HEK293 (cell line): ENCODE measurements around the gene RDM1.

Experiments
- CTCF ChIA-PET: fragments of 350-600 bp; formaldehyde crosslinking; extraction: SDS; loops from one replicate; lab custom pipeline; 2021; ENCODE audit warnings: antibody characterized with exemption; lab: Yijun Ruan, JAX
- POLR2A ChIA-PET: fragments of 300-600 bp; formaldehyde crosslinking; extraction: SDS; loops from one replicate; lab custom pipeline; 2020; ENCODE audit warnings: antibody characterized with exemption, inconsistent platforms; lab: Yijun Ruan, JAX
- H3K27ac ChIP-seq: fragments of 200-500 bp; sonication (Bioruptor generic); 2 replicates; pipeline ENCODE4 v1.5.1; 2014; ENCODE audit warnings: low read depth, low read length, control low read depth, inconsistent platforms; ENCODE audit errors: extremely low read depth
- H3K36me3 ChIP-seq, 2 experiments: fragments of 200-500 bp in 1 of 2; sonication (Bioruptor generic) in 1 of 2; 1 replicate in 1 of 2; 2 replicates in 1 of 2; pipeline ENCODE4 v1.5.1; 2014 to 2017; ENCODE audit warnings: inconsistent platforms in 2 of 2, low read length in 2 of 2; ENCODE audit not compliant: control insufficient read depth in 2 of 2, insufficient read depth in 1 of 2
- H3K4me1 ChIP-seq: fragments of 200-500 bp; sonication (Bioruptor generic); 2 replicates; pipeline ENCODE4 v1.5.1; 2014; ENCODE audit warnings: mild to moderate bottlenecking, low read length, inconsistent platforms; ENCODE audit not compliant: control insufficient read depth, insufficient read depth
- H3K4me3 ChIP-seq: 2 replicates; pipeline ENCODE4 v1.5.1; 2011; ENCODE audit warnings: low read depth, mild to moderate bottlenecking, control low read depth, low read length, moderate library complexity
- H3K9me3 ChIP-seq: fragments of 200-500 bp; sonication (Bioruptor generic); 2 replicates; pipeline ENCODE4 v1.5.1; 2014; ENCODE audit warnings: low read depth, low read length, inconsistent platforms; ENCODE audit not compliant: control insufficient read depth, insufficient read depth
- GLIS1 ChIP-seq: fragments of 450-650 bp; formaldehyde crosslinking; IDR thresholded peaks from 2 replicates; pipeline ENCODE4 v1.5.1; 2016; ENCODE audit warnings: missing biosample characterization, missing genetic modification characterization
- IKZF3 ChIP-seq: fragments of 450-650 bp; IDR thresholded peaks from 2 replicates; pipeline ENCODE4 v1.5.0; 2018; ENCODE audit warnings: missing biosample characterization, mild to moderate bottlenecking, missing genetic modification characterization, moderate library complexity
- KLF8 ChIP-seq: fragments of 450-650 bp; formaldehyde crosslinking; IDR thresholded peaks from 2 replicates; pipeline ENCODE4 v1.5.1; 2016; ENCODE audit warnings: missing biosample characterization, missing genetic modification characterization
- KLF9 ChIP-seq: fragments of 450-650 bp; formaldehyde crosslinking; IDR thresholded peaks from 2 replicates; pipeline ENCODE4 v1.5.1; 2016; ENCODE audit warnings: missing biosample characterization, missing genetic modification characterization, low read depth
- MZF1 ChIP-seq: fragments of 450-650 bp; formaldehyde crosslinking; IDR thresholded peaks from 2 replicates; pipeline ENCODE4 v1.5.1; 2017; ENCODE audit warnings: missing biosample characterization, missing genetic modification characterization, borderline replicate concordance
- OVOL3 ChIP-seq: fragments of 450-650 bp; formaldehyde crosslinking; IDR thresholded peaks from 2 replicates; pipeline ENCODE4 v1.5.1; 2016; ENCODE audit warnings: missing biosample characterization, missing genetic modification characterization
- YY1 ChIP-seq: fragments of 450-650 bp; formaldehyde crosslinking; IDR thresholded peaks from 2 replicates; pipeline ENCODE4 v1.5.1; 2018; ENCODE audit warnings: missing biosample characterization, missing genetic modification characterization
- ZBTB20 ChIP-seq: fragments of 450-650 bp; formaldehyde crosslinking; IDR thresholded peaks from 2 replicates; pipeline ENCODE4 v1.5.1; 2016; ENCODE audit warnings: missing biosample characterization, missing genetic modification characterization
- ZBTB7A ChIP-seq: fragments of 450-650 bp; formaldehyde crosslinking; IDR thresholded peaks from 2 replicates; pipeline ENCODE4 v1.5.1; 2016; ENCODE audit warnings: low read depth, missing biosample characterization, missing genetic modification characterization
- ZBTB8A ChIP-seq: fragments of 450-650 bp; formaldehyde crosslinking; IDR thresholded peaks from 2 replicates; pipeline ENCODE4 v1.5.1; 2016; ENCODE audit warnings: missing biosample characterization, missing genetic modification characterization
- ZFP37 ChIP-seq: fragments of 450-650 bp; formaldehyde crosslinking; IDR thresholded peaks from 2 replicates; pipeline ENCODE4 v1.5.1; 2016; ENCODE audit warnings: missing biosample characterization, missing genetic modification characterization
- ZNF133 ChIP-seq: fragments of 450-650 bp; formaldehyde crosslinking; IDR thresholded peaks from 2 replicates; pipeline ENCODE4 v1.5.1; 2016; ENCODE audit warnings: missing biosample characterization, missing genetic modification characterization
- ZNF2 ChIP-seq: fragments of 450-650 bp; formaldehyde crosslinking; IDR thresholded peaks from 2 replicates; pipeline ENCODE4 v1.5.1; 2016; ENCODE audit warnings: missing biosample characterization, missing genetic modification characterization
- ZNF211 ChIP-seq: fragments of 450-650 bp; formaldehyde crosslinking; IDR thresholded peaks from 2 replicates; pipeline ENCODE4 v1.5.1; 2016; ENCODE audit warnings: low read depth, missing biosample characterization, missing genetic modification characterization
- ZNF214 ChIP-seq: fragments of 450-650 bp; formaldehyde crosslinking; IDR thresholded peaks from 2 replicates; pipeline ENCODE4 v1.5.1; 2017; ENCODE audit warnings: missing biosample characterization, mild to moderate bottlenecking, missing genetic modification characterization, borderline replicate concordance
- ZNF223 ChIP-seq: fragments of 450-650 bp; formaldehyde crosslinking; IDR thresholded peaks from 2 replicates; pipeline ENCODE4 v1.5.1; 2016; ENCODE audit warnings: missing biosample characterization, missing genetic modification characterization
- ZNF274 ChIP-seq, 2 experiments: fragments of 200-500 bp in 1 of 2; fragments of 450-650 bp in 1 of 2; sonication (Bioruptor generic) in 1 of 2; formaldehyde crosslinking in 1 of 2; IDR thresholded peaks; 2 replicates each; pipeline versions ENCODE4 v1.5.1 to v1.6.1; 2014 to 2016; ENCODE audit warnings: borderline replicate concordance in 1 of 2, inconsistent platforms in 1 of 2, low read length in 1 of 2, missing biosample characterization in 1 of 2, missing genetic modification characterization in 1 of 2
- ZNF311 ChIP-seq: fragments of 450-650 bp; formaldehyde crosslinking; IDR thresholded peaks from 2 replicates; pipeline ENCODE4 v1.5.1; 2017; ENCODE audit warnings: missing biosample characterization, missing genetic modification characterization, borderline replicate concordance
- ZNF335 ChIP-seq: fragments of 450-650 bp; formaldehyde crosslinking; conservative IDR thresholded peaks from 2 replicates; pipeline ENCODE4 v1.5.1; 2016; ENCODE audit warnings: missing biosample characterization, missing genetic modification characterization
- ZNF366 ChIP-seq: fragments of 450-650 bp; formaldehyde crosslinking; conservative IDR thresholded peaks from 2 replicates; pipeline ENCODE4 v1.5.1; 2016; ENCODE audit warnings: missing biosample characterization, missing genetic modification characterization
- ZNF426 ChIP-seq: fragments of 450-650 bp; formaldehyde crosslinking; IDR thresholded peaks from 2 replicates; pipeline ENCODE4 v1.5.1; 2017; ENCODE audit warnings: missing biosample characterization, missing genetic modification characterization, mild to moderate bottlenecking, inconsistent platforms, moderate library complexity
- ZNF514 ChIP-seq: fragments of 450-650 bp; formaldehyde crosslinking; IDR thresholded peaks from 2 replicates; pipeline ENCODE4 v1.5.1; 2016; ENCODE audit warnings: missing biosample characterization, missing genetic modification characterization
- ZNF629 ChIP-seq: fragments of 450-650 bp; formaldehyde crosslinking; IDR thresholded peaks from 2 replicates; pipeline ENCODE4 v1.5.1; 2017; ENCODE audit warnings: missing biosample characterization, missing genetic modification characterization
- ZNF792 ChIP-seq: fragments of 450-650 bp; formaldehyde crosslinking; IDR thresholded peaks from 2 replicates; pipeline ENCODE4 v1.5.1; 2016; ENCODE audit warnings: missing biosample characterization, missing genetic modification characterization
- ZNF843 ChIP-seq: fragments of 450-650 bp; formaldehyde crosslinking; IDR thresholded peaks from 2 replicates; pipeline ENCODE4 v1.5.1; 2016; ENCODE audit warnings: missing biosample characterization, missing genetic modification characterization
- ZSCAN4 ChIP-seq: fragments of 450-650 bp; formaldehyde crosslinking; IDR thresholded peaks from 2 replicates; pipeline ENCODE4 v1.5.1; 2017; ENCODE audit warnings: missing biosample characterization, missing genetic modification characterization
- TF ChIP-seq, protein P1 (sequence below): fragments of 450-650 bp; formaldehyde crosslinking; IDR thresholded peaks from 2 replicates; pipeline ENCODE4 v1.5.1; 2016; ENCODE audit warnings: missing biosample characterization, missing genetic modification characterization

The RDM1 gene

DNA sequence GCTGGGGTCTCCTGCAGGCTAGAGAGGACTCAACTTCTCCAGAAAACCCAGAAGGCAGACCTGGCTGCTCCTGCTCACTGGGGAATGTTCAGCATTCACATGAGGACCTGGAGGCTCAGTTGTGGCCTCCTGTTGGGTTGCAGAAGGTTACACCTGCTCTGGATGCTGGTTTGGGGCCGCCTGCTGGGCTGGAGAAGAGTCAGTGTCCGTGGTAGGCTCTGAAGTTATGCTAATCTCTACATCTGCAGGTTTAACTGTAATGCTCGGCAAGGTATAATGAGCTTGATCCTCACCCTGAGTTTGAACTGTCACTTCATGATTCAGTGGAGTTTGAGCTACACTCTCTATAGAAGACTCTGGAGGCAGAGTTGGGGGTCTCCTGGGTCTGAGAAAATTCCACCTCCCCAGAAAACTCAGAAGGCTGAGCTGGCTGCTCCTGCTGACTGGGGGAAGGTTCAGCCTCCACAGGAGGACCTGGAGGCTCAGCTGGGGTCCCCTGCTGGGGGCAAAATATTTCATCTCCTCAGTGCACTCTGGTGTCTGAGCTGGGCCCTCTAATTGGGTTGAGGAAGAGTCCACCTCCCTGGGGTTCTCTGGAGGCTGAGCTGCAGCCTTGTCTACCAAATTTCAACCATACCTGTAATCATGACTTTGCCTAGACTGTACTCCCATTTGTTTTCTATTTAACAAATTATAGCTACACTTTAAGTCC, 23.5 kb downstream of the RDM1 start:
- Histone ChIP-seq H3K36me3 (no peaks in the 10 kb centered on the region), H3K9me3 (no peaks in the 10 kb centered on the region), H3K4me3 (no peak overlapping the region), H3K27ac (no peak overlapping the region), H3K4me1 (no peaks in the 10 kb centered on the region)
- POLR2A ChIA-PET, result no interaction called here
- CTCF ChIA-PET, result interaction anchor here (0.6 to 1.5 kb wide), 2 partner anchors 41 to 60 kb away, joined by 3 read pairs; no protein-coding TSS in a partner anchor
- TF ChIP-seq ZBTB7A (tag by site-specific recombination) (no peak), MZF1 (tag by site-specific recombination) (no peak), YY1 (tag by site-specific recombination) (no peak), GLIS1 (peak; percentile 90)

DNA sequence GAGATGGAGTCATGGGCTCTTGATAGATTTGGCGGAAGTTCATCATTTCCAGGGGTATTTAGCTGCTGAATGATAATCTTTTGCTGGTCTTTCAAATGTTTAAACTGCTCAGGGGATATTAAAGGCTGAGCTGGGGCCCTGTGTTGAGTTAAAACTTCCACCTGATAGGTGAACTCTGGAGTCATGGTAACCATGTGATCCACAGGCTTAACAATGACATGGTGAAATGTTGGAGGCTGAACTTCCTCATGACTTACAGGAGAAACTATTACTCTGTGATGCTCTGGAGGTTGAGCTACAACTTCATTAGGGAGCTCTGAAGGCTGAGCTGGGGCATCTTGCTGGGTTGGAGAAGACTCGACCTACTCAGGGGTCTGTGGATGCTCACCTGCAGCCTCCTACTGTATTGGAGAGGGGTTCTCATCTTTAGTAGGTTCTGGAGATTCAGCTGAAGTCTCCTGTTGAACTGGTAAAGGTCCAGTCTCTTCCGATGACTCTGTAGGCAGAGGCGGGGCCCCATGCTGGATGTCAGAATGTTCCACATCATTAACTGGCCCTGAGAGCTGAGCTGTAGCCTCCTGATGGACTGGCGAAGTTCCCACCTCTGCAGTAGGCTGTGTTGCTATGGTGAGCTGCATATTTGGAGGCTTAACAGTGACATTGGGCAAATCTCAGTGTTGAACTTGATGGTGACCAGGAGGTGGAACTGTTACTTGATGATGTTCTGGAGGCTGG, 24.2 kb downstream of the RDM1 start:
- H3K4me1 ChIP-seq, result no peaks in the 10 kb centered on the region
- CTCF ChIA-PET, result interaction anchor here (0.7 kb wide), 1 partner anchor 217 kb away, joined by 3 read pairs; no protein-coding TSS in a partner anchor
- H3K36me3 ChIP-seq, result no peaks in the 10 kb centered on the region
- no peak overlapping the region for H3K4me3 ChIP-seq
- POLR2A ChIA-PET, result interaction anchor here (0.6 kb wide), 1 partner anchor 317 kb away, joined by 3 read pairs; no protein-coding TSS in a partner anchor
- no peak overlapping the region for H3K27ac ChIP-seq
- H3K9me3 ChIP-seq, result no peaks in the 10 kb centered on the region
- TF ChIP-seq GLIS1, result peak; percentile 14; the same call in 1 of the 2 replicates
- no peak for TF ChIP-seq ZNF843 (tag by site-specific recombination)
- TF ChIP-seq, all 188 proteins: peak for 1

- Histone ChIP-seq H3K36me3 (no peaks in the 10 kb centered on the region), H3K4me3 (no peak overlapping the region), H3K9me3 (no peaks in the 10 kb centered on the region), H3K4me1 (peaks cover 9% of the 10 kb centered on the region), H3K27ac (no peak overlapping the region)
- POLR2A ChIA-PET, result interaction anchor here (0.9 kb wide), 1 partner anchor 27 kb away, joined by 3 read pairs; the partner anchor contains the start of gene RDM1
- CTCF ChIA-PET, result no interaction called here
- peak; percentile 63; the same call in 1 of the 2 replicates for TF ChIP-seq ZBTB8A
- no peak for TF ChIP-seq ZNF274 (IDR thresholded peaks at IDR 0.05; ENCODE audit: low read length)
- TF ChIP-seq ZNF274 (tag by site-specific recombination; IDR thresholded peaks at IDR 0.05; ENCODE audit: borderline replicate concordance), result no peak
- TF ChIP-seq ZSCAN4, result no peak
- no peak for TF ChIP-seq ZNF311 (tag by site-specific recombination)
- TF ChIP-seq ZNF335, result no peak
- TF ChIP-seq ZNF629 (tag by site-specific recombination), result peak; percentile 37; the same call in 1 of the 2 replicates
- TF ChIP-seq ZNF514 (tag by site-specific recombination), result no peak
- TF ChIP-seq ZNF366 (tag by site-specific recombination), result no peak
- peak; percentile 81 for TF ChIP-seq ZNF426 (tag by site-specific recombination)
- TF ChIP-seq ZNF223 (tag by site-specific recombination), result no peak
- no peak for TF ChIP-seq ZNF133 (tag by site-specific recombination)
- no peak for TF ChIP-seq ZNF211
- TF ChIP-seq ZBTB20, result no peak
- TF ChIP-seq KLF9 (tag by site-specific recombination), result no peak
- TF ChIP-seq ZFP37 (tag by site-specific recombination), result no peak
- TF ChIP-seq ZNF792, result no peak
- TF ChIP-seq ZNF2 (tag by site-specific recombination), result no peak
- no peak for TF ChIP-seq OVOL3
- TF ChIP-seq IKZF3 (tag by site-specific recombination), result no peak
- no peak for TF ChIP-seq KLF8 (tag by site-specific recombination)
- TF ChIP-seq ZNF214 (tag by site-specific recombination), result no peak
- TF ChIP-seq, protein P1, sequence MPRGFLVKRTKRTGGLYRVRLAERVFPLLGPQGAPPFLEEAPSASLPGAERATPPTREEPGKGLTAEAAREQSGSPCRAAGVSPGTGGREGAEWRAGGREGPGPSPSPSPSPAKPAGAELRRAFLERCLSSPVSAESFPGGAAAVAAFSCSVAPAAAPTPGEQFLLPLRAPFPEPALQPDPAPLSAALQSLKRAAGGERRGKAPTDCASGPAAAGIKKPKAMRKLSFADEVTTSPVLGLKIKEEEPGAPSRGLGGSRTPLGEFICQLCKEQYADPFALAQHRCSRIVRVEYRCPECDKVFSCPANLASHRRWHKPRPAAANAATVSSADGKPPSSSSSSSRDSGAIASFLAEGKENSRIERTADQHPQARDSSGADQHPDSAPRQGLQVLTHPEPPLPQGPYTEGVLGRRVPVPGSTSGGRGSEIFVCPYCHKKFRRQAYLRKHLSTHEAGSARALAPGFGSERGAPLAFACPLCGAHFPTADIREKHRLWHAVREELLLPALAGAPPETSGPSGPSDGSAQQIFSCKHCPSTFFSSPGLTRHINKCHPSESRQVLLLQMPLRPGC (tag by site-specific recombination), result no peak
These were observed 27.1 kb downstream of the RDM1 start for GRCh38 chr17:35903451-35903850.
